Measurements from ENCODE around the gene BANK1.

DNA sequence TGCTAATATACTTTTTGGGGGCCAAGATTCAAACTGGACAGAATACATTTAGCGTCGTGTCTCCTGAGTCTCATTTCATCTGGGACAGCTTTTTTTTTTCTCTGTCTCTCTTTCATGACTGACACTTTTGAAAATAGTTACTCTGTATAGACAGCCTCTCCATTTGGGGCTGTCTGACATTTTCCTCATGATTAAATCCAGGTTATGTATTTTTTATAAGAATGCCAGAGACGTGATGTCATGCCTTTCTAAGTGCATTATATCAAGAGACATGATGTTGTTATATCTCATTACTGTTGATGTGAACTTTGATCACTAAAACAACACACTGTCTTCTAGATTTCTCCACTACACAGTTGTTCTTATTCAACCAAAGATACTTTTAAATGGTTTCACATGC, 199.0 kb downstream of the BANK1 start:
- TF ChIP-seq, protein P1, sequence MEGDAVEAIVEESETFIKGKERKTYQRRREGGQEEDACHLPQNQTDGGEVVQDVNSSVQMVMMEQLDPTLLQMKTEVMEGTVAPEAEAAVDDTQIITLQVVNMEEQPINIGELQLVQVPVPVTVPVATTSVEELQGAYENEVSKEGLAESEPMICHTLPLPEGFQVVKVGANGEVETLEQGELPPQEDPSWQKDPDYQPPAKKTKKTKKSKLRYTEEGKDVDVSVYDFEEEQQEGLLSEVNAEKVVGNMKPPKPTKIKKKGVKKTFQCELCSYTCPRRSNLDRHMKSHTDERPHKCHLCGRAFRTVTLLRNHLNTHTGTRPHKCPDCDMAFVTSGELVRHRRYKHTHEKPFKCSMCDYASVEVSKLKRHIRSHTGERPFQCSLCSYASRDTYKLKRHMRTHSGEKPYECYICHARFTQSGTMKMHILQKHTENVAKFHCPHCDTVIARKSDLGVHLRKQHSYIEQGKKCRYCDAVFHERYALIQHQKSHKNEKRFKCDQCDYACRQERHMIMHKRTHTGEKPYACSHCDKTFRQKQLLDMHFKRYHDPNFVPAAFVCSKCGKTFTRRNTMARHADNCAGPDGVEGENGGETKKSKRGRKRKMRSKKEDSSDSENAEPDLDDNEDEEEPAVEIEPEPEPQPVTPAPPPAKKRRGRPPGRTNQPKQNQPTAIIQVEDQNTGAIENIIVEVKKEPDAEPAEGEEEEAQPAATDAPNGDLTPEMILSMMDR (IDR thresholded peaks at IDR 0.05 in 2 of 3, conservative IDR thresholded peaks at IDR 0.05 in 1 of 3; ENCODE audit: control insufficient read depth in 2 of 3, extremely low read depth in 1 of 3, insufficient read depth in 1 of 3, low read depth in 3 of 3, low read length in 3 of 3) = no peak
- TF ChIP-seq BRCA1 (IDR thresholded peaks at IDR 0.05; ENCODE audit: low read depth, low read length) = no peak
- no peak for TF ChIP-seq YY1 (IDR thresholded peaks at IDR 0.05; ENCODE audit: low read depth, low read length)
- TF ChIP-seq TAF1 (IDR thresholded peaks at IDR 0.05; ENCODE audit: borderline replicate concordance, low read depth, low read length) = no peak
- TF ChIP-seq POLR2AphosphoS5 (IDR thresholded peaks at IDR 0.05; ENCODE audit: low read length) = no peak
- TF ChIP-seq, protein P2, sequence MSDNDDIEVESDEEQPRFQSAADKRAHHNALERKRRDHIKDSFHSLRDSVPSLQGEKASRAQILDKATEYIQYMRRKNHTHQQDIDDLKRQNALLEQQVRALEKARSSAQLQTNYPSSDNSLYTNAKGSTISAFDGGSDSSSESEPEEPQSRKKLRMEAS (IDR thresholded peaks at IDR 0.05; ENCODE audit: low read depth, low read length) = no peak
- no peak for TF ChIP-seq SMC3 (IDR thresholded peaks at IDR 0.05; ENCODE audit: borderline replicate concordance, low read length)

All from GM12878 (cell line).